Body of pancreas (tissue), 4 donors: ENCODE measurements around the gene ESPNL.

Source experiments
- POLR2A ChIP-seq, 3 donors: fragments of 450-650 bp; IDR thresholded peaks; one replicate each; pipeline ENCODE4 v1.6.1; 2016; ENCODE audit warnings: antibody characterized with exemption in 3 of 3, mild to moderate bottlenecking in 2 of 3
- TF ChIP-seq, protein P1 (sequence below), 7 experiments: fragments of 450-650 bp in 4 of 7; fragments of 200-600 bp in 3 of 7; sonication (generic) in 3 of 7; IDR thresholded peaks; one replicate each; pipeline ENCODE4 v1.5.1; 2016 to 2019; ENCODE audit warnings: antibody characterized with exemption in 7 of 7

DNA sequence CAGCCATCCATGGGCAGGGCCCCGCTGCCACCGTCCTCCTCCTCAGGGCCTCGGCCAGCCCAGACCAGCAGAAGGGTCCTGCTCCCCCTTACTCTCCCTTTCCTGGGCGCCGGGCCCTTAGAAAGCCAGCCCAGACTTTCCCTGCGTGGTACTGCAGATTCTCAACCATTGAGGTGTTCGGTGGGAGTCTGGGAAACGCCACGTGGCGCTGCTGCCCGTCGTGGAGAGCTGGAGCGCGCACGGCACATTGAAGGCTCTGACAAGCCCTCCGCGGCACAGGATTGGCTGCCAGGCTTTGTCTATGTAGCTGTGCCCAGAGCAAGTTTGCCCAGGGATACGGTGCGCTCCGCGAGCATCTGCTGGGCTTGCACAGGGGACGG, 27.9 kb downstream of the ESPNL start:
- TF ChIP-seq POLR2A (IDR thresholded peaks at IDR 0.05) = no peak
- TF ChIP-seq, protein P1, sequence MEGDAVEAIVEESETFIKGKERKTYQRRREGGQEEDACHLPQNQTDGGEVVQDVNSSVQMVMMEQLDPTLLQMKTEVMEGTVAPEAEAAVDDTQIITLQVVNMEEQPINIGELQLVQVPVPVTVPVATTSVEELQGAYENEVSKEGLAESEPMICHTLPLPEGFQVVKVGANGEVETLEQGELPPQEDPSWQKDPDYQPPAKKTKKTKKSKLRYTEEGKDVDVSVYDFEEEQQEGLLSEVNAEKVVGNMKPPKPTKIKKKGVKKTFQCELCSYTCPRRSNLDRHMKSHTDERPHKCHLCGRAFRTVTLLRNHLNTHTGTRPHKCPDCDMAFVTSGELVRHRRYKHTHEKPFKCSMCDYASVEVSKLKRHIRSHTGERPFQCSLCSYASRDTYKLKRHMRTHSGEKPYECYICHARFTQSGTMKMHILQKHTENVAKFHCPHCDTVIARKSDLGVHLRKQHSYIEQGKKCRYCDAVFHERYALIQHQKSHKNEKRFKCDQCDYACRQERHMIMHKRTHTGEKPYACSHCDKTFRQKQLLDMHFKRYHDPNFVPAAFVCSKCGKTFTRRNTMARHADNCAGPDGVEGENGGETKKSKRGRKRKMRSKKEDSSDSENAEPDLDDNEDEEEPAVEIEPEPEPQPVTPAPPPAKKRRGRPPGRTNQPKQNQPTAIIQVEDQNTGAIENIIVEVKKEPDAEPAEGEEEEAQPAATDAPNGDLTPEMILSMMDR (IDR thresholded peaks at IDR 0.05) = no peak
